A549 (cell line): ENCODE data around the gene TFAP2C. TPM values are rescaled to one million over a fixed set of nuclear protein-coding genes. Genes with fewer than 3 reads are reported as not detected.

Experiments used
- ATAC-seq, 2 experiments: fragments of 200-7000 bp in 1 of 2; fragments of >200 bp in 1 of 2; cut with Nextera tagmentation in 1 of 2; cut with Tn5 transposase in 1 of 2; 3 replicates each; pipeline versions ENCODE4 v1.8.0 to v1.9.1; 2018 to 2020; ENCODE audit warnings: mild to moderate bottlenecking in 1 of 2, moderate library complexity in 1 of 2
- CTCF ChIA-PET: fragments of 300-600 bp; sonication (Branson Sonifier 250); formaldehyde crosslinking; extraction: SDS; loops from one replicate; lab custom pipeline; 2021; ENCODE audit warnings: antibody characterized with exemption, inconsistent platforms; lab: Yijun Ruan, JAX
- POLR2A ChIA-PET: fragments of 350-600 bp; formaldehyde crosslinking; extraction: SDS; loops from one replicate; lab custom pipeline; 2021; ENCODE audit warnings: antibody characterized with exemption, inconsistent platforms; lab: Yijun Ruan, JAX
- DNase-seq, 2 experiments: peaks; one replicate each; pipeline versions ENCODE4 v3.0.0 to v3.0.0-alpha.2; 2011 to 2016; ENCODE audit warnings: low read depth in 1 of 2, low spot score in 1 of 2
- FAIRE-seq: peaks from 2 replicates; lab custom pipeline; 2011; peaks lifted over from hg19 to GRCh38; lab: Jason Lieb, UNC
- H3K27ac ChIP-seq, 2 experiments: fragments of >200 bp; sonication (Bioruptor Twin); formaldehyde crosslinking; 3 replicates each; pipeline ENCODE4 v1.5.1; 2016 to 2017
- H3K4me1 ChIP-seq: fragments of >200 bp; sonication (Bioruptor Twin); formaldehyde crosslinking; 3 replicates; pipeline ENCODE4 v1.6.1; 2016
- H3K4me2 ChIP-seq: fragments of >200 bp; sonication (Bioruptor Twin); formaldehyde crosslinking; 3 replicates; pipeline ENCODE4 v1.6.1; 2016
- H3K4me3 ChIP-seq: fragments of >200 bp; sonication (Bioruptor Twin); formaldehyde crosslinking; 3 replicates; pipeline ENCODE4 v1.5.1; 2016
- H3K9me3 ChIP-seq: fragments of >200 bp; sonication (Bioruptor Twin); formaldehyde crosslinking; 3 replicates; pipeline ENCODE4 v1.6.1; 2016
- EHF ChIP-seq: fragments of 250-450 bp; sonication (Bioruptor Pico); IDR thresholded peaks from 2 replicates; pipeline ENCODE4 v1.5.0; 2020; ENCODE audit warnings: mild to moderate bottlenecking
- EHMT2 ChIP-seq: fragments of 200-600 bp; sonication (generic); IDR thresholded peaks from 2 replicates; pipeline ENCODE4 v1.6.1; 2016; ENCODE audit warnings: antibody characterized with exemption, low read depth, mild to moderate bottlenecking, moderate library complexity
- EP300 ChIP-seq, 2 experiments: fragments of >200 bp; sonication (Bioruptor Twin); formaldehyde crosslinking; IDR thresholded peaks; 2 replicates in 1 of 2; 3 replicates in 1 of 2; pipeline ENCODE4 v1.6.1; 2016 to 2017
- FOXS1 ChIP-seq: fragments of 250-450 bp; sonication (Bioruptor Pico); IDR thresholded peaks from 2 replicates; pipeline ENCODE4 v1.5.0; 2020; ENCODE audit warnings: mild to moderate bottlenecking, moderate library complexity
- GATA3 ChIP-seq: IDR thresholded peaks from 2 replicates; pipeline ENCODE4 v1.6.1; 2012; ENCODE audit warnings: borderline replicate concordance
- HEYL ChIP-seq: fragments of 250-450 bp; sonication (Bioruptor Pico); IDR thresholded peaks from 2 replicates; pipeline ENCODE4 v1.8.0; 2021; ENCODE audit warnings: mild to moderate bottlenecking, moderate library complexity
- HOXB13 ChIP-seq: fragments of 250-450 bp; sonication (Bioruptor Pico); IDR thresholded peaks from 2 replicates; pipeline ENCODE4 v1.5.0; 2020; ENCODE audit warnings: low read depth, mild to moderate bottlenecking, moderate library complexity
- MYC ChIP-seq: IDR thresholded peaks from 2 replicates; pipeline ENCODE4 v1.6.1; 2012; ENCODE audit warnings: mild to moderate bottlenecking, inconsistent platforms, low read length, improper control_type of control experiment, borderline replicate concordance
- NR3C1 ChIP-seq: fragments of >200 bp; sonication (Bioruptor Twin); formaldehyde crosslinking; IDR thresholded peaks from 3 replicates; pipeline ENCODE4 v1.6.1; 2017
- PHF8 ChIP-seq: fragments of 200-600 bp; sonication (generic); IDR thresholded peaks from 2 replicates; pipeline ENCODE4 v1.6.1; 2016; ENCODE audit warnings: low read depth, mild to moderate bottlenecking, antibody characterized with exemption, moderate library complexity, borderline replicate concordance
- POLR2A ChIP-seq: IDR thresholded peaks from 2 replicates; pipeline ENCODE4 v1.6.1; 2012; ENCODE audit warnings: mild to moderate bottlenecking, low read length
- POLR2AphosphoS2 ChIP-seq: conservative IDR thresholded peaks from 2 replicates; pipeline ENCODE4 v1.6.1; 2012; ENCODE audit warnings: low read length, improper control_type of control experiment, inconsistent platforms
- RARB ChIP-seq: fragments of 250-450 bp; sonication (Bioruptor Pico); IDR thresholded peaks from 2 replicates; pipeline ENCODE4 v1.8.0; 2021; ENCODE audit warnings: mild to moderate bottlenecking, moderate library complexity
- RCOR1 ChIP-seq: fragments of 150-350 bp; IDR thresholded peaks from 2 replicates; pipeline ENCODE4 v1.6.1; 2014; ENCODE audit warnings: antibody characterized with exemption, low read length, low read depth
- RFX5 ChIP-seq: fragments of 450-650 bp; IDR thresholded peaks from 2 replicates; pipeline ENCODE4 v1.7.1; 2014; ENCODE audit warnings: antibody characterized with exemption, mild to moderate bottlenecking, moderate library complexity
- SREBF2 ChIP-seq: fragments of 450-650 bp; IDR thresholded peaks from 2 replicates; pipeline ENCODE4 v1.6.1; 2014; ENCODE audit warnings: mild to moderate bottlenecking, moderate library complexity
- TFCP2L1 ChIP-seq: fragments of 250-450 bp; sonication (Bioruptor Pico); IDR thresholded peaks from 2 replicates; pipeline ENCODE4 v1.5.0; 2021; ENCODE audit warnings: mild to moderate bottlenecking
- TP53 ChIP-seq: fragments of 250-450 bp; sonication (Bioruptor Pico); IDR thresholded peaks from 2 replicates; pipeline ENCODE4 v1.5.0; 2021; ENCODE audit warnings: mild to moderate bottlenecking, moderate library complexity
- ZC3H11A ChIP-seq: fragments of 450-650 bp; IDR thresholded peaks from 2 replicates; pipeline ENCODE4 v1.6.1; 2014; ENCODE audit warnings: antibody characterized with exemption, mild to moderate bottlenecking
- ZNF302 ChIP-seq: fragments of 250-450 bp; sonication (Bioruptor Pico); IDR thresholded peaks from 2 replicates; pipeline ENCODE4 v1.9.0; 2021; ENCODE audit warnings: inconsistent platforms, mild to moderate bottlenecking, moderate library complexity
- WGBS: methylation state at CpG from one replicate; pipeline ENCODE4 v1.1.6; 2017; ENCODE audit errors: missing lambda C conversion rate; 5-methylcytosine and 5-hydroxymethylcytosine counted together
- polyA plus RNA-seq, 4 experiments: library from polyadenylated mRNA; depleted of rRNA in 3 of 4; stranded (reverse); fragments of >200 nt; fragmentation: RNase III in 1 of 4; extraction: RNeasy Plus Mini Kit Qiagen cat#74134 plus additional on column Dnase treatment in 1 of 4; gene quantifications; 2 replicates in 3 of 4; 3 replicates in 1 of 4; pipeline ENCODE4 v1.2.3, GENCODE V29; 2011 to 2017
- TF ChIP-seq, protein P1 (sequence below): fragments of >200 bp; sonication (Bioruptor Twin); formaldehyde crosslinking; IDR thresholded peaks from 3 replicates; pipeline ENCODE4 v1.5.1; 2016
- TF ChIP-seq, protein P2 (sequence below): IDR thresholded peaks from 2 replicates; pipeline ENCODE4 v1.6.1; 2012
- TF ChIP-seq, protein P3 (sequence below): IDR thresholded peaks from 2 replicates; pipeline ENCODE4 v1.6.1; 2012; ENCODE audit warnings: low read depth, borderline replicate concordance
- TF ChIP-seq, protein P4 (sequence below): fragments of >200 bp; sonication (Bioruptor Twin); formaldehyde crosslinking; IDR thresholded peaks from 2 replicates; pipeline ENCODE4 v1.6.1; 2016
- TF ChIP-seq, protein P5 (sequence below): fragments of 450-650 bp; IDR thresholded peaks from 2 replicates; pipeline ENCODE4 v1.6.1; 2014; ENCODE audit warnings: antibody characterized with exemption
- TF ChIP-seq, protein P6 (sequence below): fragments of 250-450 bp; sonication (Bioruptor Pico); IDR thresholded peaks from 2 replicates; pipeline ENCODE4 v1.5.0; 2020; ENCODE audit warnings: low read depth, mild to moderate bottlenecking, moderate library complexity
- TF ChIP-seq, protein P7 (sequence below): fragments of 250-450 bp; sonication (Bioruptor Pico); IDR thresholded peaks from 2 replicates; pipeline ENCODE4 v1.5.0; 2021; ENCODE audit warnings: mild to moderate bottlenecking, moderate library complexity, borderline replicate concordance

TFAP2C gene
- polyA plus RNA-seq, 2 of the 4 experiments (the other 2 are of a cell fraction), result 9.6 to 14.2 TPM

DNA sequence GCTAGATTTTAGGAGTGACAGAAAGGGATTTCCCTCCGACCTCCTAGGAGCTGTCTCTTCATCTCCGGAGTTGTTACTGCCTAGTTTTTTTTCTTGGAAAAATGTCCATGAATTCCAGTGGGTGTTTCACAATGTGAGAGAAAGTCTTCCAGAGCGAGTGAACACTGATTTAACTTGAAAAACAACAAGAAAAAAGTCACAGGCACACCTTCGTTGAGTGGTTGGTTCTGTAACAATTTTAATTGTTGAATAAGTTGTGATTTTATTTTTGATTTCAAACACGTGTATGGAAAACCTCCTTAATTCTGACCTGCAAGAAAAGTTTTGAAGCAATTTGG, 2.9 kb downstream of the TFAP2C start:
- ATAC-seq (no peak), DNase-seq (no peak), FAIRE-seq (no peak)
- peak overlapping the region in 1 of 2 experiments; percentile 94; a peak in 2 of 6 replicates for H3K27ac ChIP-seq
- no peaks in the 10 kb centered on the region for H3K9me3 ChIP-seq
- peak overlapping the region; percentile 96 for H3K4me2 ChIP-seq
- 60% methylated on average over 5 of the region's 5 CpGs for WGBS
- TF ChIP-seq ZNF302 (CRISPR knock-in tag) (no peak), MYC (no peak), HEYL (no peak), EHMT2 (no peak), EHF (CRISPR knock-in tag) (no peak), POLR2A (no peak), SREBF2 (no peak), EP300 (IDR thresholded peaks at IDR 0.05) (no peak), TP53 (CRISPR knock-in tag) (no peak), ZC3H11A (no peak), GATA3 (no peak), RARB (CRISPR knock-in tag) (no peak)
- TF ChIP-seq, protein P1, sequence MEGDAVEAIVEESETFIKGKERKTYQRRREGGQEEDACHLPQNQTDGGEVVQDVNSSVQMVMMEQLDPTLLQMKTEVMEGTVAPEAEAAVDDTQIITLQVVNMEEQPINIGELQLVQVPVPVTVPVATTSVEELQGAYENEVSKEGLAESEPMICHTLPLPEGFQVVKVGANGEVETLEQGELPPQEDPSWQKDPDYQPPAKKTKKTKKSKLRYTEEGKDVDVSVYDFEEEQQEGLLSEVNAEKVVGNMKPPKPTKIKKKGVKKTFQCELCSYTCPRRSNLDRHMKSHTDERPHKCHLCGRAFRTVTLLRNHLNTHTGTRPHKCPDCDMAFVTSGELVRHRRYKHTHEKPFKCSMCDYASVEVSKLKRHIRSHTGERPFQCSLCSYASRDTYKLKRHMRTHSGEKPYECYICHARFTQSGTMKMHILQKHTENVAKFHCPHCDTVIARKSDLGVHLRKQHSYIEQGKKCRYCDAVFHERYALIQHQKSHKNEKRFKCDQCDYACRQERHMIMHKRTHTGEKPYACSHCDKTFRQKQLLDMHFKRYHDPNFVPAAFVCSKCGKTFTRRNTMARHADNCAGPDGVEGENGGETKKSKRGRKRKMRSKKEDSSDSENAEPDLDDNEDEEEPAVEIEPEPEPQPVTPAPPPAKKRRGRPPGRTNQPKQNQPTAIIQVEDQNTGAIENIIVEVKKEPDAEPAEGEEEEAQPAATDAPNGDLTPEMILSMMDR, result no peak
- TF ChIP-seq, protein P2, sequence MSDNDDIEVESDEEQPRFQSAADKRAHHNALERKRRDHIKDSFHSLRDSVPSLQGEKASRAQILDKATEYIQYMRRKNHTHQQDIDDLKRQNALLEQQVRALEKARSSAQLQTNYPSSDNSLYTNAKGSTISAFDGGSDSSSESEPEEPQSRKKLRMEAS, result no peak
- TF ChIP-seq, protein P3, sequence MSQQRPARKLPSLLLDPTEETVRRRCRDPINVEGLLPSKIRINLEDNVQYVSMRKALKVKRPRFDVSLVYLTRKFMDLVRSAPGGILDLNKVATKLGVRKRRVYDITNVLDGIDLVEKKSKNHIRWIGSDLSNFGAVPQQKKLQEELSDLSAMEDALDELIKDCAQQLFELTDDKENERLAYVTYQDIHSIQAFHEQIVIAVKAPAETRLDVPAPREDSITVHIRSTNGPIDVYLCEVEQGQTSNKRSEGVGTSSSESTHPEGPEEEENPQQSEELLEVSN, result no peak
- TF ChIP-seq, protein P4, sequence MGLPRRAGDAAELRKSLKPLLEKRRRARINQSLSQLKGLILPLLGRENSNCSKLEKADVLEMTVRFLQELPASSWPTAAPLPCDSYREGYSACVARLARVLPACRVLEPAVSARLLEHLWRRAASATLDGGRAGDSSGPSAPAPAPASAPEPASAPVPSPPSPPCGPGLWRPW, result no peak
- TF ChIP-seq, protein P5, sequence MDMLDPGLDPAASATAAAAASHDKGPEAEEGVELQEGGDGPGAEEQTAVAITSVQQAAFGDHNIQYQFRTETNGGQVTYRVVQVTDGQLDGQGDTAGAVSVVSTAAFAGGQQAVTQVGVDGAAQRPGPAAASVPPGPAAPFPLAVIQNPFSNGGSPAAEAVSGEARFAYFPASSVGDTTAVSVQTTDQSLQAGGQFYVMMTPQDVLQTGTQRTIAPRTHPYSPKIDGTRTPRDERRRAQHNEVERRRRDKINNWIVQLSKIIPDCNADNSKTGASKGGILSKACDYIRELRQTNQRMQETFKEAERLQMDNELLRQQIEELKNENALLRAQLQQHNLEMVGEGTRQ, result no peak
- POLR2A ChIA-PET, result no interaction called here
- peaks cover 52% of the 10 kb centered on the region for H3K4me1 ChIP-seq
- CTCF ChIA-PET, result interaction anchor here (0.8 to 6.1 kb wide), 5 partner anchors 15 to 429 kb away, joined by 3 to 121 read pairs (median 4); no protein-coding TSS in a partner anchor
- peak overlapping the region; percentile 86 for H3K4me3 ChIP-seq

DNA sequence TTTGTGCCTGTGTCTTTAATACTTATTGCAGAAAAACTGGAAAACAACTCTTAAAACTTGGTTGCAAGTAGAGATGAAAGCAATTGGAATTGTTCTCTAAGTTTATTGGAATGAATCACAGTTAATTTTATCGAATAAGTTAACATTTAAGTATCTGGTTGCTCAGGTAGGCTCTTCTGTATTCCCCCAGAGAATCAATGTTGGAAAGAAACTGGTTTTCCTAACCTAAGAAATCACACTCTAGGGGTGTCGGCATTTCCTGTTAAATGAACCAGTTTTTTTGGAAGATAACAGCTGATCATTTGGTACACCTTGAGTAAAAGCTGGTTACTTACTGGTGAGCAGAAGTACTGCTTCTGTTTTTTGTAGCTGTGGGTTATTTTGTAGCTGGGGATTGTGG, 5.2 kb downstream of the TFAP2C start:
- Histone ChIP-seq H3K27ac (no peak overlapping the region), H3K4me2 (peak overlapping the region; percentile 13; the same call in 1 of the 3 replicates), H3K9me3 (no peaks in the 10 kb centered on the region), H3K4me3 (no peak overlapping the region)
- DNase-seq (no peak), FAIRE-seq (no peak), ATAC-seq (no peak)
- POLR2A ChIA-PET, result no interaction called here
- TF ChIP-seq TFCP2L1 (CRISPR knock-in tag) (no peak), GATA3 (no peak), MYC (no peak), EHF (CRISPR knock-in tag) (no peak), NR3C1 (no peak), ZC3H11A (no peak)
- TF ChIP-seq, protein P2, result no peak
- TF ChIP-seq, all 56 proteins: peak for 0
- peaks cover 55% of the 10 kb centered on the region for H3K4me1 ChIP-seq
- WGBS, result 62% methylated on average over 2 of the region's 2 CpGs
- CTCF ChIA-PET, result interaction anchor here (1.5 to 4.9 kb wide), 2 partner anchors 84 to 340 kb away, joined by 5 to 31 read pairs; no protein-coding TSS in a partner anchor

DNA sequence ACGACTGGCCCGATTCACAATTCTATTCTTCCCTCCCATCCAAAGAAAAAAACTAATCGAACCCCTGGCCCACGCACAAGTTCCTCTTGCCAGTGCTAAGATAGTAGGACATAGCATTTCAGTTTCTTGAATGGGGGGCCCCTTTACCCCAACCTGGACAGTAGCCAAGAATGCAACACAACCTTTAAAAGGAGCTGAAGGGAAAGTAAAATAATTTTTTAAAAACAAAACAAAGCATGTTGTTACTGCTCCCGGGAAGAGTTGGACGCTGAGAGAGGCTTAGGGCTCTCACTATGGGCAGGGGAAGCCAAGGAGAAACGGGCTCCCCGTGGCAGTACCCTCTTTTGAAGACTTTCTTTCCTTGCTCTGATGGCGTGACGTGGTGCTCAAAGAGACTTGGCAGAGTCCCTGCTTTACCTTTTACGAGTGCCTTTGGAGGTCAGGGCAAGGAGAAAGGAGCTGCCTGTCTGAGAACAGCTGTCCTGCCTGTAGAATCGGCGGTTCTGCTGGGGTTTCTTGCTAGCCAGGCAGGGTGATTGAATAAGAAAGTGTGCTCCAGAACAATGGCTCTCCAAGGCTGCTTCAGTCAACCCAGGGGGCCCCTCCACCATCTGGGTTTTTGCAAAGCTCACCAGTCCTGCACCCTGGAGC, 5.8 kb downstream of the TFAP2C start:
- WGBS, result 89% methylated on average over 13 of the region's 13 CpGs
- DNase-seq, result no peak
- no peak for TF ChIP-seq RFX5
- no peak for TF ChIP-seq POLR2A
- TF ChIP-seq POLR2AphosphoS2, result no peak
- TF ChIP-seq, protein P6, sequence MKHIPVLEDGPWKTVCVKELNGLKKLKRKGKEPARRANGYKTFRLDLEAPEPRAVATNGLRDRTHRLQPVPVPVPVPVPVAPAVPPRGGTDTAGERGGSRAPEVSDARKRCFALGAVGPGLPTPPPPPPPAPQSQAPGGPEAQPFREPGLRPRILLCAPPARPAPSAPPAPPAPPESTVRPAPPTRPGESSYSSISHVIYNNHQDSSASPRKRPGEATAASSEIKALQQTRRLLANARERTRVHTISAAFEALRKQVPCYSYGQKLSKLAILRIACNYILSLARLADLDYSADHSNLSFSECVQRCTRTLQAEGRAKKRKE (CRISPR knock-in tag), result no peak
- TF ChIP-seq HEYL, result no peak
- TF ChIP-seq, protein P7, sequence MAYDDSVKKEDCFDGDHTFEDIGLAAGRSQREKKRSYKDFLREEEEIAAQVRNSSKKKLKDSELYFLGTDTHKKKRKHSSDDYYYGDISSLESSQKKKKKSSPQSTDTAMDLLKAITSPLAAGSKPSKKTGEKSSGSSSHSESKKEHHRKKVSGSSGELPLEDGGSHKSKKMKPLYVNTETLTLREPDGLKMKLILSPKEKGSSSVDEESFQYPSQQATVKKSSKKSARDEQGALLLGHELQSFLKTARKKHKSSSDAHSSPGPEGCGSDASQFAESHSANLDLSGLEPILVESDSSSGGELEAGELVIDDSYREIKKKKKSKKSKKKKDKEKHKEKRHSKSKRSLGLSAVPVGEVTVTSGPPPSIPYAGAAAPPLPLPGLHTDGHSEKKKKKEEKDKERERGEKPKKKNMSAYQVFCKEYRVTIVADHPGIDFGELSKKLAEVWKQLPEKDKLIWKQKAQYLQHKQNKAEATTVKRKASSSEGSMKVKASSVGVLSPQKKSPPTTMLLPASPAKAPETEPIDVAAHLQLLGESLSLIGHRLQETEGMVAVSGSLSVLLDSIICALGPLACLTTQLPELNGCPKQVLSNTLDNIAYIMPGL (CRISPR knock-in tag), result no peak
- TF ChIP-seq RCOR1, result no peak
- no peak for TF ChIP-seq HOXB13 (CRISPR knock-in tag)
- no peak for TF ChIP-seq FOXS1
- TF ChIP-seq PHF8, result no peak

More for the DNA sequence above, 5.8 kb downstream of the TFAP2C start:
- FAIRE-seq (no peak), ATAC-seq (no peak)
- Histone ChIP-seq H3K4me3 (no peak overlapping the region), H3K27ac (no peak overlapping the region), H3K4me1 (peaks cover 55% of the 10 kb centered on the region), H3K4me2 (no peak overlapping the region), H3K9me3 (no peaks in the 10 kb centered on the region)
- CTCF ChIA-PET, result interaction anchor here (1.0 to 4.9 kb wide), 3 partner anchors 84 to 377 kb away, joined by 3 to 31 read pairs (median 5); no protein-coding TSS in a partner anchor
- POLR2A ChIA-PET, result no interaction called here
